Stimulated activated CD4-positive, alpha-beta T cell treated with anti-CD3 and anti-CD28 coated beads, Interleukin-1b, Interleukin-23, amount 100 ng/mL, for 24 hours (primary cell): ENCODE data around the gene PDE10A.
"Not testable (repeated sequence)": the region's sequence is repeated elsewhere in the genome, so short reads cannot be mapped to it uniquely, and the experiment has no call there.

Experiments
- DNase-seq, 4 experiments: peaks; one replicate each; pipeline ENCODE4 v3.0.0-alpha.2; 2020; ENCODE audit warnings: low read depth in 4 of 4, low spot score in 1 of 4

The PDE10A gene

GRCh38 chr6:165557674-165558073, 105.4 kb downstream of the PDE10A start:
- DNase-seq: no peak

- DNase-seq: no peak
Observed at GRCh38 chr6:165556116-165556843, 106.8 kb downstream of the PDE10A start.

GRCh38 chr6:165554644-165555043, 108.4 kb downstream of the PDE10A start:
- not testable (repeated sequence) for DNase-seq

- no peak for DNase-seq
Observed at GRCh38 chr6:165552248-165552736, 110.7 kb downstream of the PDE10A start.

- no peak for DNase-seq
Observed at GRCh38 chr6:165551828-165552227, 111.2 kb downstream of the PDE10A start.

GRCh38 chr6:165548450-165548849, 114.6 kb downstream of the PDE10A start:
- no peak for DNase-seq

GRCh38 chr6:165545806-165546205, 117.2 kb downstream of the PDE10A start:
- no peak for DNase-seq

GRCh38 chr6:165543781-165544180, 119.3 kb downstream of the PDE10A start:
- no peak for DNase-seq

GRCh38 chr6:165536911-165537310, 126.1 kb downstream of the PDE10A start:
- no peak for DNase-seq

GRCh38 chr6:165519316-165519715, 143.7 kb downstream of the PDE10A start:
- no peak for DNase-seq

GRCh38 chr6:165515963-165516624, 146.9 kb downstream of the PDE10A start:
- DNase-seq: no peak

GRCh38 chr6:165514621-165515020, 148.4 kb downstream of the PDE10A start:
- DNase-seq: no peak

GRCh38 chr6:165511807-165512206, 151.2 kb downstream of the PDE10A start:
- no peak for DNase-seq

- DNase-seq: no peak
Observed at GRCh38 chr6:165508321-165508869, 154.6 kb downstream of the PDE10A start.

- DNase-seq: no peak
Observed at GRCh38 chr6:165506657-165507056, 156.4 kb downstream of the PDE10A start.

GRCh38 chr6:165500214-165500907, 162.7 kb downstream of the PDE10A start:
- DNase-seq: not testable (repeated sequence)

- no peak for DNase-seq
Observed at GRCh38 chr6:165497472-165497871, 165.6 kb downstream of the PDE10A start.

GRCh38 chr6:165488624-165489295, 174.3 kb downstream of the PDE10A start:
- DNase-seq: no peak

- DNase-seq: no peak
Observed at GRCh38 chr6:165487950-165488349, 175.1 kb downstream of the PDE10A start.

- DNase-seq: no peak
Observed at GRCh38 chr6:165487347-165487746, 175.7 kb downstream of the PDE10A start.
